HUDEP-2 (cell line): ENCODE results near the gene ITGA1.

Source experiments
- DNase-seq, 76 experiments: peaks; one replicate each; lab custom pipeline; 2025; ENCODE audit not compliant: unreplicated experiment in 76 of 76; lab: John Stamatoyannopoulos, UW

Gene ITGA1

GRCh38 chr5:52989781-52990527 is 202.2 kb downstream of the ITGA1 start:
- no peak for DNase-seq

- DNase-seq: no peak
These were observed 202.8 kb downstream of the ITGA1 start for GRCh38 chr5:52990528-52990925.

- no peak for DNase-seq
These were observed 205.7 kb downstream of the ITGA1 start for GRCh38 chr5:52993367-52993766.

GRCh38 chr5:52994266-52994665 is 206.6 kb downstream of the ITGA1 start:
- no peak for DNase-seq

- no peak for DNase-seq
These were observed 207.4 kb downstream of the ITGA1 start for GRCh38 chr5:52995095-52995494.

GRCh38 chr5:52995914-52996313 is 208.2 kb downstream of the ITGA1 start:
- DNase-seq: no peak

GRCh38 chr5:52996979-52997378 is 209.3 kb downstream of the ITGA1 start:
- DNase-seq: no peak

GRCh38 chr5:52997424-52997823 is 209.7 kb downstream of the ITGA1 start:
- no peak for DNase-seq

GRCh38 chr5:52998552-52999313 is 211.0 kb downstream of the ITGA1 start:
- DNase-seq: no peak

- DNase-seq: no peak
These were observed 211.7 kb downstream of the ITGA1 start for GRCh38 chr5:52999344-52999949.

GRCh38 chr5:53001541-53001940 is 213.8 kb downstream of the ITGA1 start:
- no peak for DNase-seq

- no peak for DNase-seq
These were observed 214.8 kb downstream of the ITGA1 start for GRCh38 chr5:53002491-53002890.

GRCh38 chr5:53003144-53003543 is 215.4 kb downstream of the ITGA1 start:
- DNase-seq: no peak

GRCh38 chr5:53006911-53007890 is 219.5 kb downstream of the ITGA1 start:
- no peak for DNase-seq

GRCh38 chr5:53008751-53009150 is 221.0 kb downstream of the ITGA1 start:
- no peak for DNase-seq
